Heart left ventricle (tissue), 16 donors: ENCODE data around the gene AFF3. TPM values are rescaled to one million over a fixed set of nuclear protein-coding genes. Genes with fewer than 3 reads are reported as not detected.

Experiments
- ATAC-seq, 4 donors: fragments of 200-7000 bp; cut with Tn5 transposase; one replicate each; pipeline ENCODE4 v1.9.1; 2020 to 2022; ENCODE audit warnings: moderate library complexity in 4 of 4, mild to moderate bottlenecking in 3 of 4, moderate number of reproducible peaks in 1 of 4
- DNase-seq, 5 donors: peaks; one replicate each; pipeline ENCODE4 v3.0.0-alpha.2; 2020
- H3K27ac ChIP-seq, 12 donors: fragments of 200-600 bp; sonication (generic) in 4 of 12; one replicate each; pipeline versions ENCODE4 v1.5.0 to v1.8.0; 2016 to 2022; ENCODE audit warnings: mild to moderate bottlenecking in 2 of 12
- H3K27me3 ChIP-seq, 9 donors: fragments of 200-600 bp; sonication (generic) in 2 of 9; one replicate each; pipeline versions ENCODE4 v1.5.1 to v1.8.0; 2016 to 2022; ENCODE audit warnings: mild to moderate bottlenecking in 3 of 9
- H3K36me3 ChIP-seq, 9 donors: fragments of 200-600 bp; sonication (generic) in 2 of 9; one replicate each; pipeline versions ENCODE4 v1.5.0 to v1.8.0; 2018 to 2022; ENCODE audit warnings: mild to moderate bottlenecking in 2 of 9
- H3K4me1 ChIP-seq, 12 donors: fragments of 200-600 bp; sonication (generic) in 4 of 12; one replicate each; pipeline versions ENCODE4 v1.5.0 to v1.8.0; 2016 to 2022; ENCODE audit warnings: mild to moderate bottlenecking in 3 of 12
- H3K4me3 ChIP-seq, 12 donors: fragments of 200-600 bp; sonication (generic) in 4 of 12; one replicate each; pipeline versions ENCODE4 v1.5.0 to v1.8.0; 2017 to 2022; ENCODE audit warnings: mild to moderate bottlenecking in 9 of 12, moderate library complexity in 4 of 12
- H3K9me3 ChIP-seq, 12 donors: fragments of 200-600 bp; sonication (generic) in 4 of 12; one replicate each; pipeline versions ENCODE4 v1.5.0 to v1.8.0; 2016 to 2022; ENCODE audit warnings: mild to moderate bottlenecking in 1 of 12
- POLR2A ChIP-seq, 2 donors: fragments of 450-650 bp; IDR thresholded peaks; one replicate each; pipeline ENCODE4 v1.6.1; 2017; ENCODE audit warnings: antibody characterized with exemption in 2 of 2, mild to moderate bottlenecking in 2 of 2, moderate library complexity in 2 of 2
- whole genome bisulfite sequencing, 4 donors: extraction: QIAGEN DNeasy Blood & Tissue Kit in 2 of 4; methylation state at CpG; one replicate each; pipeline versions ENCODE4 v1.1.5 to v1.1.7; 2013 to 2018; 5-methylcytosine and 5-hydroxymethylcytosine counted together
- intact Hi-C, 10 donors: fragments of 100-400 bp; cut with DNase I; formaldehyde crosslinking; loops; one replicate each; pipeline versions ENCODE4 v1.11.1 to v1.14.2; 2022
- polyA plus RNA-seq, 2 donors: library from polyadenylated mRNA; stranded (reverse); fragments of 200-250 nt; gene quantifications; one replicate each; pipeline ENCODE4 v1.2.3, GENCODE V29; 2013
- total RNA-seq, 9 donors: library from RNA; depleted of rRNA in 2 of 9; stranded (reverse); fragments of >200 nt in 2 of 9; fragmentation: NEBNext Ultra II Directional in 3 of 9; extraction: Animal tissue kit (Norgen Biotek cat#: 25700) in 3 of 9; gene quantifications; one replicate each; pipeline versions ENCODE4 v1.1.0 to v1.2.4, GENCODE V29; 2016 to 2023
- TF ChIP-seq, protein P1 (sequence below), 12 donors: fragments of 200-600 bp; sonication (generic) in 4 of 12; IDR thresholded peaks; one replicate each; pipeline versions ENCODE4 v1.5.0 to v1.8.0; 2018 to 2022; ENCODE audit warnings: antibody characterized with exemption in 12 of 12, mild to moderate bottlenecking in 5 of 12
- donor health status: ischemic (EF 13 %, LVEDD 7.1; RV severe dilation, severe dysfunction).
- donor health status: healthy with polysubstance abuse.
- donor health status: DM: no; HTN: yes; CAD: no.
- donor health status: DM: no; HTN: no; CAD: no.
- donor health status: ischemic (EF 25% LVEDD 6.9; RV normal size, moderate dysfunction).
- donor health status: ischemic (EF 25% LVEDD 5.7; RV mildly dilated, moderate dysfunction).
- donor health status: healthy.
- donor health status: DM: yes; HTN: yes; CAD: no.
- donor health status: ischemic (EF 35%, LVEDD 5.7; RV mildly dilated, moderate dysfunction).
- donor health status: nonischemic (EF 11% LVEDD 7.7; RV severe dilation, severe dysfunction).
- donor health status: DM: yes; HTN: yes; CAD: no.
- donor health status: PGD.
- donor health status: ischemic (EF 29% LVEDD 5.4; RV normal size, mild dysfunction).
- donor health status: nonischemic (EF 23%, LVEDD 6.1; RV moderate dilation, normal function).

The AFF3 gene
- total and polyA plus RNA-seq, 11 donors = 1.3 to 15.5 (median 4.7) TPM

DNA sequence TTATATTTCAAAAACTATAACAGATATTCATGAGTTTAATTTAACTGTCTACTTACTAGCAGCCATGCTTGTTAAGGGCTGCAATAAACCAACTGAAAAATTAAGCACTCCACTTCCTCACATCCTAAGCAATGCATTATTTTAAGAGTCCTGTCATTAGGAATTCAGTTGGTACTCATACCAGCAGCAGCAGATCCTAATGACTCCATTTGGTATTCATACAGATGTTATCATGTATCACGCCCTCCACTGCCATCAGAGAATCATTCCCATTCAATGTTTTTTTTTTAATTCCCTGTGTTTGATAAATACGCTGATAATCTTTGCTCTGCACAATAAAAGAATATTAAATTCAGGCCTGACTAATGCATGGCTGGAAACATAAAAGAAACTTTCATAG, 236.8 kb downstream of the AFF3 start:
- H3K27ac ChIP-seq = no peak overlapping the region
- peaks cover 0 to 11% (median 0%) of the 10 kb centered on the region in 12 donors for H3K4me1 ChIP-seq
- no peaks in the 10 kb centered on the region for H3K9me3 ChIP-seq
- H3K36me3 ChIP-seq = no peaks in the 10 kb centered on the region
- no peak overlapping the region for H3K4me3 ChIP-seq
- H3K27me3 ChIP-seq = no peaks in the 10 kb centered on the region
- TF ChIP-seq, protein P1, sequence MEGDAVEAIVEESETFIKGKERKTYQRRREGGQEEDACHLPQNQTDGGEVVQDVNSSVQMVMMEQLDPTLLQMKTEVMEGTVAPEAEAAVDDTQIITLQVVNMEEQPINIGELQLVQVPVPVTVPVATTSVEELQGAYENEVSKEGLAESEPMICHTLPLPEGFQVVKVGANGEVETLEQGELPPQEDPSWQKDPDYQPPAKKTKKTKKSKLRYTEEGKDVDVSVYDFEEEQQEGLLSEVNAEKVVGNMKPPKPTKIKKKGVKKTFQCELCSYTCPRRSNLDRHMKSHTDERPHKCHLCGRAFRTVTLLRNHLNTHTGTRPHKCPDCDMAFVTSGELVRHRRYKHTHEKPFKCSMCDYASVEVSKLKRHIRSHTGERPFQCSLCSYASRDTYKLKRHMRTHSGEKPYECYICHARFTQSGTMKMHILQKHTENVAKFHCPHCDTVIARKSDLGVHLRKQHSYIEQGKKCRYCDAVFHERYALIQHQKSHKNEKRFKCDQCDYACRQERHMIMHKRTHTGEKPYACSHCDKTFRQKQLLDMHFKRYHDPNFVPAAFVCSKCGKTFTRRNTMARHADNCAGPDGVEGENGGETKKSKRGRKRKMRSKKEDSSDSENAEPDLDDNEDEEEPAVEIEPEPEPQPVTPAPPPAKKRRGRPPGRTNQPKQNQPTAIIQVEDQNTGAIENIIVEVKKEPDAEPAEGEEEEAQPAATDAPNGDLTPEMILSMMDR (IDR thresholded peaks at IDR 0.05) = no peak
- no peak for TF ChIP-seq POLR2A (IDR thresholded peaks at IDR 0.05)
- no peak for DNase-seq
- intact Hi-C loops = no loop called here
- whole genome bisulfite sequencing, 4 donors = 96 to 100% (median 98%) methylated on average over 2 of the region's 2 CpGs
- no peak for ATAC-seq

DNA sequence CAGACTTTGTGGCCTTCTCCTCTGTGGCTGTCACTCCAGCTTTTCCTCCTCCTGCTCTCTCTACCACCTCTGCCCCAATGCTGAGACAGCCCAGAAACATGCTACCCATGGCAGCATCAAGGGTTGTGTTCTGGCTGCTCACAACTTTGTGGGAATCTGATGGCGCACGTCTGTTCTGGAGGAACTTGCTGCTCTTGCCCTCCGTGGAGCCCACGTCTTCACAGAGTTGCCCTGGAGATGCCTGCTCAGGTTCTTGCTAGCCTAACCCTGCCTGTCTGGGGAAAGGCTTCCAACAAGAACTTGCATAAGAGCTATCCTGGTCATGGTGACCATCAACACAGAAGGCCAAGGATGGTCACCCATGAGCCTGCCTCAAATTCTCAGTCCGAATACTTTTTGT, 237.4 kb downstream of the AFF3 start:
- H3K9me3 ChIP-seq = no peaks in the 10 kb centered on the region
- no peaks in the 10 kb centered on the region for H3K27me3 ChIP-seq
- ATAC-seq (no peak), DNase-seq (no peak)
- intact Hi-C loops = no loop called here
- WGBS, 4 donors = 97 to 98% (median 98%) methylated on average over 5 of the region's 5 CpGs
- no peaks in the 10 kb centered on the region for H3K36me3 ChIP-seq
- no peak for TF ChIP-seq POLR2A (IDR thresholded peaks at IDR 0.05)
- TF ChIP-seq, protein P1 (IDR thresholded peaks at IDR 0.05) = no peak
- H3K4me1 ChIP-seq = peaks cover 0 to 16% (median 0%) of the 10 kb centered on the region in 12 donors
- H3K4me3 ChIP-seq = no peak overlapping the region
- no peak overlapping the region for H3K27ac ChIP-seq

DNA sequence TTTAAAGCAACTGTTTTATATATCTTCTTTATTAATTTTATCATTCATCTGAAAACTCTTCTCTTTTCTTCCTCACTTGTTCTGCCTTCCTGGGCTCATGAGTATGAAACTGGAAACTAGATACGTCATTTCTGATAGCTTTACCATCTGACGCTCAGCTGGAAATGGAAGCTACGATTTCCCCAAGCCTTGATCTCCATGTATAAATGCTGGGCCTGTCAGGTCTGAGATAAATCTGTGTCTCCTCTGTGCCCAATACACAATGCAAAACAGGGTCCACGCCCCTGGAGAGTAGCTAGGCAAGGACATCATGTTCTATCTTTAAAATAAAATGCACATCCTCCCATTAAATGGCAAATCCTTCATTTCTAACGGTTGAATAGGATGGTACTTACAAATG, 238.4 kb downstream of the AFF3 start:
- no peaks in the 10 kb centered on the region for H3K27me3 ChIP-seq
- H3K4me3 ChIP-seq = no peak overlapping the region
- no peaks in the 10 kb centered on the region for H3K9me3 ChIP-seq
- ATAC-seq (peak in 1 of 4 donors; percentile 32), DNase-seq (no peak)
- peak overlapping the region in 2 of 12 donors; percentile 20 to 21 for H3K27ac ChIP-seq
- intact Hi-C loops = no loop called here
- WGBS, 4 donors = 43 to 54% (median 52%) methylated on average over 5 of the region's 5 CpGs
- no peak for TF ChIP-seq POLR2A (IDR thresholded peaks at IDR 0.05)
- TF ChIP-seq, protein P1 (IDR thresholded peaks at IDR 0.05) = no peak
- no peaks in the 10 kb centered on the region for H3K36me3 ChIP-seq
- H3K4me1 ChIP-seq = peaks cover 0 to 16% (median 0%) of the 10 kb centered on the region in 12 donors

DNA sequence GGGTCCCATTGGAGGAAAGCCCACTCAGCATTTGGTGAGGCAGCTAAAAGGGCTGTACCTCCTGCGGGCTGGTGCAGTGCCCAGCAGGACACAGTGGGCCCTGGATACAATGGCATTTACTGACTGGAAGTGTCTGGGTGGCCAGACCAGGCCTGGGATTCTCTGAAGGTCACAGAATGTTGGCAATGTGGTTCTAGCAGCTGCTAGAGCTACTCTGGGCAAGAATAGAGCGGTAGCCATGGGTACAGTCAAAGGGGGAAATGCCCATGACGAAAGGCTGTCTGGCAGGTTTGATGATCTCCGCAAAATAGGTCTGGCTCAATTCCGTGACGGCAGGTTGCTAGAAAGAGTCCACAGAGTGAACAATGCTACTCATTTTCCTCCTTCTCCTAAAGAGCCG, 241.8 kb downstream of the AFF3 start:
- H3K4me1 ChIP-seq = peaks cover 0 to 16% (median 0%) of the 10 kb centered on the region in 12 donors
- peak overlapping the region in 3 of 12 donors; percentile 23 to 53 (median 47) for H3K27ac ChIP-seq
- ATAC-seq (peak; percentile 90 to 98 (median 96)), DNase-seq (peak in 3 of 5 donors; percentile 20 to 69 (median 51))
- intact Hi-C loops = no loop called here
- 70 to 82% (median 77%) methylated on average over 7 of the region's 7 CpGs for WGBS, 4 donors
- H3K9me3 ChIP-seq = no peaks in the 10 kb centered on the region
- TF ChIP-seq, protein P1 (IDR thresholded peaks at IDR 0.05) = no peak
- TF ChIP-seq POLR2A (IDR thresholded peaks at IDR 0.05) = no peak
- no peaks in the 10 kb centered on the region for H3K36me3 ChIP-seq
- no peaks in the 10 kb centered on the region for H3K27me3 ChIP-seq
- H3K4me3 ChIP-seq = no peak overlapping the region
